ENCODE results near the gene WDR5B.
"Not testable (repeated sequence)": the region's sequence is repeated elsewhere in the genome, so short reads cannot be mapped to it uniquely, and the experiment has no call there.

Gene WDR5B

GRCh38 chr3:122415762-122416654 is at the start of gene WDR5B:
TSS of gene WDR5B (minus strand) at chr3:122416062. CDS start at chr3:122415528, 534 bp downstream.
- DNase-seq (ENCODE audit: low read depth in 2 of 2, low spot score in 1 of 2), result peak; percentile 95 to 99

DNA sequence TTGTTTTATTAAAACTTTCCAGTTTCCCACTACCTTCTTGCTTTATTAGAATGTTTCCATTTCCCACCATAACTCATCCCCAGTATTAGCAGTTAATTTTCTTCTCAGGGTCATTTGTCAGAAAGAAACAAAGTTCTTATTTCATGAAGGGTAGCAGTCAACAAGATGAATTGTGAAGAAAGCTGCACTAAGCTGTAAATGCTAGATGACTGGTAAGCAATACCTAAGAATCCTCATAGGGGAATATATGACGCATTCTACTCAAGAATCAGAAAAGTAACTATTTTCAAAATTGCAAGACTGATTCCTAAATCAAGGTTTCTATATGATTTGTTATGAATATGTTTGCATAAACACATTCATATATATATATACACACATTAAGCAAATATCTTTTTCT is 48.8 kb upstream of the WDR5B start:
- no peak for DNase-seq (ENCODE audit: low read depth in 2 of 2, low spot score in 1 of 2)

DNA sequence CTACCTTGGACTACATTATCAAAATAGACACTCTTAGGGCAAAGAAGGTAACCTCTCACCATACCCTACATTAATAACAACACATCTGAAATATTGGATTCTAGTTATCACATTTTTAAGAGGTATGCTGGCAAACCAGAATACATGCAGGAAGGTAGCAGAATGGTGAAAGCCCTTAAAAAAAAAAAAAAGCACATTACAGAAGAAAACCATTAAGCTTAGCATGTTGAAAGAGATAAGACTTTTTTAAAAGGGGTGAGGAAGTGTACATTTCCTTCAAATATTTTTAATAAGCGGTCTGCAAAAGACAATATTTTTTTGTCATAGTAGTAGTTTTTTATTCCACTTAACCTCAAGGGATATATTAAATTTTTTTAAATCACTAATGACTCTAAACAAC is 46.5 kb upstream of the WDR5B start:
- no peak for DNase-seq (ENCODE audit: low read depth in 2 of 2, low spot score in 1 of 2)

DNA sequence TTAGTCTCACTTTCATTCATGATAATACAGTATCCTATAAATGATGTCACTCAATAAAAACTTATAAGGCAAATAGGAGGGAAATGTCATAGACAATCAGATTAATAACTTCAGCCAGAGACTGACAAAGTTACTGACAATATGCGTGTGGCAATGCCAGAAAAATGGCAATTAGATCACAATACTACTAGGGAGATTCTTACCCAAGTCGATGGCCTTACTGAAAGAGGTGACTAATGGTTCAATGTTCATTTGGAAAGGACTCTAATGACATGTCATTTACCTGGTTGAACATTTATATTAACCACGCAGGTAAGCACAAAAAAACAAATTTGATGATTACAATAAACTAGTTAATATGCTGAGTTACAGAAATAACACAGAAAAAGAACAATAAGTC is 45.9 kb upstream of the WDR5B start:
- DNase-seq (ENCODE audit: low read depth in 2 of 2, low spot score in 1 of 2), result no peak

DNA sequence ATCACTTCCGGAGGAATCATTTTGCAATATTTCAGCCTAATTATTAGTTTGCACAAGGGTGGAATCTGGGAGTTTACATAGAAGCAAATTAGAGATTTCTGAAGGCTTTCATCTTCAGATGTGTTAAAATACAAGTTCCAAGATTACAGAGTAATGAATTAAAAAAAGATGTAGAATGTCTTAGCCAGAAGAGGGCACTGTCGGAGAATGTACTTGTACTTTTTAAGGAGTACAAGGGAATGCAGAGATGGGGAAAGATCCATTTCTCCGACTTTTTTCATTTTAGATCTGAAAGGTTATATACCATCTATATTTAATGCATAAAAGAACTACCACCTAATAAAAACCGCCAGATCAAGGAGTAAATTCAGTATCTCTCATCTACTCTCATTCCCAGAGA is 43.1 kb upstream of the WDR5B start:
- DNase-seq (ENCODE audit: low read depth in 2 of 2, low spot score in 1 of 2), result no peak

GRCh38 chr3:122457706-122458105 is 41.8 kb upstream of the WDR5B start:
- DNase-seq (ENCODE audit: low read depth in 2 of 2, low spot score in 1 of 2), result no peak

GRCh38 chr3:122456074-122456473 is 40.2 kb upstream of the WDR5B start:
- no peak for DNase-seq (ENCODE audit: low read depth in 2 of 2, low spot score in 1 of 2)

- DNase-seq (ENCODE audit: low read depth in 2 of 2, low spot score in 1 of 2), result no peak
Measured at GRCh38 chr3:122451371-122451770, 35.5 kb upstream of the WDR5B start.

- DNase-seq (ENCODE audit: low read depth in 2 of 2, low spot score in 1 of 2), result not testable (repeated sequence)
Measured at GRCh38 chr3:122448218-122448617, 32.4 kb upstream of the WDR5B start.

DNA sequence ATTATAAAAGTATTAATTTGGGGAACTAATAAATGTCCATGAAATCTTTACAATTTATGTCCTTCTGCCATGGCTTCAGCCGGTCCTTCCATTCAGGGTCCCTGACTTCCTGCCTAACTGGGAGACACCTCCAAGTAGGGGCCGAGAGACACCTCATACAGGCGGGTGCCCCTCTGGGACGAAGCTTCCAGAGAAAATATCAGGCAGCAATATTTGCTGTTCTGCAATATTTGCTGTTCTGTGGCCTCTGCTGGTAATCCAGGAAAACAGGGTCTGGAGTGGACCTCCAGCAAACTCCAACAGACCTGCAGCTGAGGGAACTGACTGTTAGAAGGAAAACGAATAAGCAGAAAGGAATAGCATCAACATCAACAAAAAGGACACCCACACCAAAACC is 28.6 kb upstream of the WDR5B start:
- not testable (repeated sequence) for DNase-seq (ENCODE audit: low read depth in 2 of 2, low spot score in 1 of 2)

- DNase-seq (ENCODE audit: low read depth in 2 of 2, low spot score in 1 of 2), result not testable (repeated sequence)
Measured at GRCh38 chr3:122443762-122444490, 28.1 kb upstream of the WDR5B start.

GRCh38 chr3:122443090-122443489 is 27.2 kb upstream of the WDR5B start:
- DNase-seq (ENCODE audit: low read depth in 2 of 2, low spot score in 1 of 2), result no peak

- DNase-seq (ENCODE audit: low read depth in 2 of 2, low spot score in 1 of 2), result no peak
Measured at GRCh38 chr3:122435950-122436349, 20.1 kb upstream of the WDR5B start.

DNA sequence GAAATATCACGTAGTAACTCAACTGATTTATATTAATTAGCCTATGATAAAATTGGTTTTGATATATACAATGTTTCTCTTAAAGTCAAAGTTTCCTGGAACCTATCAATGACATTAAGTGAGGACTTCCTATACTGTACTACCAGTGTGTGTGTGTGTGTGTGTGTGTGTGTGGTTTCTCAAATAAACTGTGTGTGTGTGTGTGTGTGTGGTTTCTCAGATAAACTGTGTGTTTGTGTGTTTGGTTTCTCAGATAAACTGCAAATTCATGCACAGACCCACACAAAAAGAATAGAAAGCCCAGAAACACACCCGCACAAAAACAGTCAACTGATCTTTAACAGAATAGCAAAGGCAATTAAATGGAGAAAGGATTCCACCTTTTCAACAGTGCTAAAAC is 14.5 kb upstream of the WDR5B start:
- no peak for DNase-seq (ENCODE audit: low read depth in 2 of 2, low spot score in 1 of 2)

DNA sequence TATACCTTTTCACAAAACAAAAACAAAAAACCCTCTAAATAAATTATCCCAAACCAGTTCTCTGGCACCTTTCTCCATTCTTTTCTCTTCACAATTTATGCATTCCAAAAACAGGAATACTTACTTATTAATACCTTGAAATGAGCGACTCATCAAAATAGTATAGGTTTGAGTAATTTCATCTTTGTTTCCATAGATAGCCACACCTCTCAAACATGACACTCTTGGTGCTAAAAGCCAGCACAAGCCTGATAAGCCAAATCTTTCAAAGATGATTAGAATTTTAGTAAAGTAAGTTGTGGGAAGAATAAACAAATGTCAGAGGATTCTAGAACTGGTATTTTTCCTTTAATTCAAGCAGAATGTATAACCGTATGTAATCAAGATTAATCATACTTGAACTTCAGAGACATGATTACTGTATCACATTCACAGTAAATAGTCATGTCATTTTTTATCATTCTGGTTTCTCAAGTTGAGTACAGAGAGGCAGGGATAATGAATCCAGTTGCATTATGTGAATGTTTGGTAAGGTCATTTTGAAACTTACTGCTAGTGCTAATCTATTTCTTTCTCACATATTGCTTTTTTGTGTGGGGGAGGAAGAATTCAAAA is 12.1 kb upstream of the WDR5B start:
- DNase-seq (ENCODE audit: low read depth in 2 of 2, low spot score in 1 of 2), result no peak

DNA sequence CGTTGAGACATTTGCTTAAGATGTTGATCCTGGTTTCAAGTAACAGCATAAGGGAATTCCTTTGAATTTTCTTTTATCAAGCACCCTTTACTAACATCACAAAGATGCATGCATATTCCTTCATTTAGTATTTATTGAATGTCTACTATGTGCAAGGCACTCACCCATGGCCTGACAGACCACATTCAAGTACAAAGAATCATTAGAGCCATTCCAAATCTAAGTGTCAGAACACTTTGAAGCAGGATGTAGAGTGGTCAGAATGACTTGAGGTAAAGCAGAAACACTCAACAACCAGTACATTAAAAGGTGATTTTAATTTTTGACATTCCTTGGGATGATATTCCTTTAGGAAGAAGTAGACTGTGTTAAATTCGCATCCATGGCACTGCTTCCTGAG is 6.0 kb upstream of the WDR5B start:
- DNase-seq (ENCODE audit: low read depth in 2 of 2, low spot score in 1 of 2), result no peak

GRCh38 chr3:122421101-122421500 is 5.2 kb upstream of the WDR5B start:
- DNase-seq (ENCODE audit: low read depth in 2 of 2, low spot score in 1 of 2), result no peak

GRCh38 chr3:122416966-122417365 is 1.1 kb upstream of the WDR5B start:
- DNase-seq (ENCODE audit: low read depth in 2 of 2, low spot score in 1 of 2), result no peak

- DNase-seq (ENCODE audit: low read depth in 2 of 2, low spot score in 1 of 2), result no peak
Measured at GRCh38 chr3:122415104-122415744, 638 bp downstream of the WDR5B start.

DNA sequence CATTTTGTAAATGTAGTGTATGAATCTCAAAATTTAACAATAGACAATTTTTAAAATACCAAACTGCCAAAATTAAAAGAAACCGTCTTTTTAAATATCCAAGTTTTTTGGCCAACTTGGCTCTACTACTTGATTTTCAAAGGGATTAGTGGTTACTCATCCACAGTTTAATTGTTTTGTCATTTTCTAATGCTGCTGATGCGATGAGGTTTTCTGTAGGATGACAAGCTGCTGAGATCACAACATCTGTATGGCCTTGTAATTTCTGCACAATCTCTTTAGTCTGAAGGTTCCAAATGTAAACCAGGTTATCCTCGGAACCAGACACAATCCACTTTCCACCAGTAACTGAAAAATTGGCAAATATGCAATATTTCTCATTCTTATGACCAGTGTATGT is 1.5 kb downstream of the WDR5B start:
- no peak for DNase-seq (ENCODE audit: low read depth in 2 of 2, low spot score in 1 of 2)

DNA sequence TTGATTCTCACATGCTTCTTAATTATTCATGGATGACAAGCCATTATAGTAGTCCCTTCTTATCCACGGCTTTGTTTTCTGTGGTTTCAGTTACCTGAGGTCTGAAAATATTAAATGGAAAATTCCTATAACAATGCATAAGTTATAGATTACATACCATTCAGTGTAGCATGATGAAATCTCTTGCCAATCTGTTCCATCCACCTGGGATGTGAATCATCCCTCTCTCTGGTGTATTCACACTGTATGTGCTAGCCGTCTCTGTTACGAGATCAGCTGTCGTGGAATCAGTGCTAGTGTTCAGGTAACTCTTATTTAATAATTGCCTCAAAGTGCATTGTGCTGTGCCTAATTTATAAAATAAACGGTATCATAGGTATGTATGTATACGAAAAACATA is 5.2 kb downstream of the WDR5B start:
- DNase-seq (ENCODE audit: low read depth in 2 of 2, low spot score in 1 of 2), result no peak

All from stimulated activated CD8-positive, alpha-beta memory T cell treated with anti-CD3 and anti-CD28 coated beads, Interleukin-4, amount 100 ng/mL, for 4 hours (primary cell).